Uterus (tissue), 2 donors: ENCODE results near the gene LFNG.

Source experiments
- CTCF ChIP-seq, 4 experiments: fragments of 200-600 bp in 2 of 4; fragments of 450-650 bp in 2 of 4; sonication (generic) in 2 of 4; IDR thresholded peaks; one replicate each; pipeline ENCODE4 v1.5.1; 2016 to 2019; ENCODE audit warnings: antibody characterized with exemption in 4 of 4, mild to moderate bottlenecking in 2 of 4, moderate library complexity in 1 of 4
- POLR2A ChIP-seq, 2 donors: fragments of 450-650 bp; IDR thresholded peaks; one replicate each; pipeline ENCODE4 v1.6.1; 2016; ENCODE audit warnings: antibody characterized with exemption in 2 of 2, mild to moderate bottlenecking in 1 of 2, moderate library complexity in 1 of 2

- TF ChIP-seq CTCF (IDR thresholded peaks at IDR 0.05): no peak
- TF ChIP-seq POLR2A (IDR thresholded peaks at IDR 0.05): no peak
These were observed 51.8 kb downstream of the LFNG start for GRCh38 chr7:2571409-2571808.
